A549 (cell line): ENCODE results near the gene TLCD2.

Experiments
- CHD2 ChIP-seq: fragments of 150-350 bp; IDR thresholded peaks from 2 replicates; pipeline ENCODE4 v1.6.1; 2014; ENCODE audit warnings: low read length; ENCODE audit not compliant: partially characterized antibody
- EP300 ChIP-seq, 2 experiments: fragments of >200 bp; sonication (Bioruptor Twin); formaldehyde crosslinking; IDR thresholded peaks; 2 replicates in 1 of 2; 3 replicates in 1 of 2; pipeline ENCODE4 v1.6.1; 2016 to 2017
- HOXB5 ChIP-seq: fragments of 250-450 bp; sonication (Bioruptor Pico); IDR thresholded peaks from 2 replicates; pipeline ENCODE4 v1.5.0; 2020; ENCODE audit warnings: mild to moderate bottlenecking, moderate library complexity
- MAFK ChIP-seq: fragments of 450-650 bp; IDR thresholded peaks from 2 replicates; pipeline ENCODE4 v1.6.1; 2014; ENCODE audit not compliant: partially characterized antibody
- POLR2A ChIP-seq: IDR thresholded peaks from 2 replicates; pipeline ENCODE4 v1.6.1; 2012; ENCODE audit warnings: mild to moderate bottlenecking, low read length
- RAD21 ChIP-seq, 2 experiments: fragments of >200 bp in 1 of 2; sonication (Bioruptor Twin) in 1 of 2; formaldehyde crosslinking in 1 of 2; IDR thresholded peaks in 1 of 2; conservative IDR thresholded peaks in 1 of 2; 2 replicates in 1 of 2; 3 replicates in 1 of 2; pipeline ENCODE4 v1.6.1; 2012 to 2018; ENCODE audit warnings: inconsistent platforms in 1 of 2
- RNF2 ChIP-seq: fragments of 200-600 bp; sonication (generic); IDR thresholded peaks from 2 replicates; pipeline ENCODE4 v1.6.1; 2016; ENCODE audit warnings: low read depth, mild to moderate bottlenecking, antibody characterized with exemption, moderate library complexity, borderline replicate concordance
- TF ChIP-seq, protein P1 (sequence below): fragments of >200 bp; sonication (Bioruptor Twin); formaldehyde crosslinking; IDR thresholded peaks from 3 replicates; pipeline ENCODE4 v1.5.1; 2016
- TF ChIP-seq, protein P2 (sequence below): fragments of 200-600 bp; sonication (generic); IDR thresholded peaks from 2 replicates; pipeline ENCODE4 v1.6.1; 2016; ENCODE audit warnings: antibody characterized with exemption, mild to moderate bottlenecking, moderate library complexity
- TF ChIP-seq, protein P3 (sequence below): fragments of 250-450 bp; sonication (Bioruptor Pico); IDR thresholded peaks from 2 replicates; pipeline ENCODE4 v1.5.0; 2021; ENCODE audit warnings: mild to moderate bottlenecking, moderate library complexity, borderline replicate concordance

DNA sequence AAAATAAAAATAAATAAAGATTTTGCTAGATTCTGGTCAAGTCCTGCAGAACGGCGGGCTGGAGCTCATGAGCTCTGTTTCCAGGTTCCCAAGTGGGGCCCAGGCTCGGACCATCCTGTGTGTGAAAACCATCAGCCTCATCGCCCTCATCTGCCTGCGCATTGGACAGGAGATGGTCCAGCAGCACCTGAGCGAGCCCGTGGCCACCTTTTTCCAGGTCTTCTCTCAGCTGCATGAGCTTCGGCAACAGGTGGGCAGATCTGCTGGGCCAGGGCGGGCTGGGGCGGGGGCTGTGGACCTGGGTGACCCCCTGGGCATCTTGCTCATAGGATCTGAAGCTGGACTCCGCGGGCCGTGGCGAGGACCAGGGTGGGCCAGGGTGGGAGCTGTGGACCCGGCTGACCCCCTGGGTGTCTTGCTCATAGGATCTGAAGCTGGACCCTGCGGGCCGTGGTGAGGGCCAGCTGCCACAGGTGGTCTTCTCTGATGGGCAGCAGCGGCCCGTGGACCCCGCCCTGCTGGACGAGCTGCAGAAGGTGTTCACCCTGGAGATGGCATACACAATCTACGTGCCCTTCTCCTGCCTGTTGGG lies 22.2 kb upstream of the TLCD2 start:
- TF ChIP-seq, protein P1, sequence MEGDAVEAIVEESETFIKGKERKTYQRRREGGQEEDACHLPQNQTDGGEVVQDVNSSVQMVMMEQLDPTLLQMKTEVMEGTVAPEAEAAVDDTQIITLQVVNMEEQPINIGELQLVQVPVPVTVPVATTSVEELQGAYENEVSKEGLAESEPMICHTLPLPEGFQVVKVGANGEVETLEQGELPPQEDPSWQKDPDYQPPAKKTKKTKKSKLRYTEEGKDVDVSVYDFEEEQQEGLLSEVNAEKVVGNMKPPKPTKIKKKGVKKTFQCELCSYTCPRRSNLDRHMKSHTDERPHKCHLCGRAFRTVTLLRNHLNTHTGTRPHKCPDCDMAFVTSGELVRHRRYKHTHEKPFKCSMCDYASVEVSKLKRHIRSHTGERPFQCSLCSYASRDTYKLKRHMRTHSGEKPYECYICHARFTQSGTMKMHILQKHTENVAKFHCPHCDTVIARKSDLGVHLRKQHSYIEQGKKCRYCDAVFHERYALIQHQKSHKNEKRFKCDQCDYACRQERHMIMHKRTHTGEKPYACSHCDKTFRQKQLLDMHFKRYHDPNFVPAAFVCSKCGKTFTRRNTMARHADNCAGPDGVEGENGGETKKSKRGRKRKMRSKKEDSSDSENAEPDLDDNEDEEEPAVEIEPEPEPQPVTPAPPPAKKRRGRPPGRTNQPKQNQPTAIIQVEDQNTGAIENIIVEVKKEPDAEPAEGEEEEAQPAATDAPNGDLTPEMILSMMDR, result no peak
- no peak for TF ChIP-seq POLR2A
- no peak for TF ChIP-seq HOXB5 (CRISPR knock-in tag)
- TF ChIP-seq, protein P2, sequence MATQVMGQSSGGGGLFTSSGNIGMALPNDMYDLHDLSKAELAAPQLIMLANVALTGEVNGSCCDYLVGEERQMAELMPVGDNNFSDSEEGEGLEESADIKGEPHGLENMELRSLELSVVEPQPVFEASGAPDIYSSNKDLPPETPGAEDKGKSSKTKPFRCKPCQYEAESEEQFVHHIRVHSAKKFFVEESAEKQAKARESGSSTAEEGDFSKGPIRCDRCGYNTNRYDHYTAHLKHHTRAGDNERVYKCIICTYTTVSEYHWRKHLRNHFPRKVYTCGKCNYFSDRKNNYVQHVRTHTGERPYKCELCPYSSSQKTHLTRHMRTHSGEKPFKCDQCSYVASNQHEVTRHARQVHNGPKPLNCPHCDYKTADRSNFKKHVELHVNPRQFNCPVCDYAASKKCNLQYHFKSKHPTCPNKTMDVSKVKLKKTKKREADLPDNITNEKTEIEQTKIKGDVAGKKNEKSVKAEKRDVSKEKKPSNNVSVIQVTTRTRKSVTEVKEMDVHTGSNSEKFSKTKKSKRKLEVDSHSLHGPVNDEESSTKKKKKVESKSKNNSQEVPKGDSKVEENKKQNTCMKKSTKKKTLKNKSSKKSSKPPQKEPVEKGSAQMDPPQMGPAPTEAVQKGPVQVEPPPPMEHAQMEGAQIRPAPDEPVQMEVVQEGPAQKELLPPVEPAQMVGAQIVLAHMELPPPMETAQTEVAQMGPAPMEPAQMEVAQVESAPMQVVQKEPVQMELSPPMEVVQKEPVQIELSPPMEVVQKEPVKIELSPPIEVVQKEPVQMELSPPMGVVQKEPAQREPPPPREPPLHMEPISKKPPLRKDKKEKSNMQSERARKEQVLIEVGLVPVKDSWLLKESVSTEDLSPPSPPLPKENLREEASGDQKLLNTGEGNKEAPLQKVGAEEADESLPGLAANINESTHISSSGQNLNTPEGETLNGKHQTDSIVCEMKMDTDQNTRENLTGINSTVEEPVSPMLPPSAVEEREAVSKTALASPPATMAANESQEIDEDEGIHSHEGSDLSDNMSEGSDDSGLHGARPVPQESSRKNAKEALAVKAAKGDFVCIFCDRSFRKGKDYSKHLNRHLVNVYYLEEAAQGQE, result no peak
- TF ChIP-seq RNF2, result no peak
- no peak for TF ChIP-seq MAFK
- no peak for TF ChIP-seq RAD21 (conservative IDR thresholded peaks at IDR 0.05 in 1 of 2, IDR thresholded peaks at IDR 0.05 in 1 of 2)
- TF ChIP-seq CHD2, result no peak
- TF ChIP-seq, protein P3, sequence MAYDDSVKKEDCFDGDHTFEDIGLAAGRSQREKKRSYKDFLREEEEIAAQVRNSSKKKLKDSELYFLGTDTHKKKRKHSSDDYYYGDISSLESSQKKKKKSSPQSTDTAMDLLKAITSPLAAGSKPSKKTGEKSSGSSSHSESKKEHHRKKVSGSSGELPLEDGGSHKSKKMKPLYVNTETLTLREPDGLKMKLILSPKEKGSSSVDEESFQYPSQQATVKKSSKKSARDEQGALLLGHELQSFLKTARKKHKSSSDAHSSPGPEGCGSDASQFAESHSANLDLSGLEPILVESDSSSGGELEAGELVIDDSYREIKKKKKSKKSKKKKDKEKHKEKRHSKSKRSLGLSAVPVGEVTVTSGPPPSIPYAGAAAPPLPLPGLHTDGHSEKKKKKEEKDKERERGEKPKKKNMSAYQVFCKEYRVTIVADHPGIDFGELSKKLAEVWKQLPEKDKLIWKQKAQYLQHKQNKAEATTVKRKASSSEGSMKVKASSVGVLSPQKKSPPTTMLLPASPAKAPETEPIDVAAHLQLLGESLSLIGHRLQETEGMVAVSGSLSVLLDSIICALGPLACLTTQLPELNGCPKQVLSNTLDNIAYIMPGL, result no peak
- TF ChIP-seq EP300 (IDR thresholded peaks at IDR 0.05), result no peak
